ENCODE data around the gene GJB1.
"Not testable (repeated sequence)": the region's sequence is repeated elsewhere in the genome, so short reads cannot be mapped to it uniquely, and the experiment has no call there.

GJB1 gene

GRCh38 chrX:71256051-71256450 is 33.0 kb downstream of the GJB1 start:
- DNase-seq (ENCODE audit: low read depth in 2 of 2): no peak

- no peak for DNase-seq (ENCODE audit: low read depth in 2 of 2)
Measured at GRCh38 chrX:71256856-71257255, 33.8 kb downstream of the GJB1 start.

GRCh38 chrX:71268624-71269023 is 45.6 kb downstream of the GJB1 start:
- DNase-seq (ENCODE audit: low read depth in 2 of 2): not testable (repeated sequence)

GRCh38 chrX:71269801-71270395 is 46.9 kb downstream of the GJB1 start:
- no peak for DNase-seq (ENCODE audit: low read depth in 2 of 2)

GRCh38 chrX:71272313-71272712 is 49.3 kb downstream of the GJB1 start:
- DNase-seq (ENCODE audit: low read depth in 2 of 2): not testable (repeated sequence)

All from stimulated activated CD8-positive, alpha-beta memory T cell treated with anti-CD3 and anti-CD28 coated beads, Interleukin-15, amount 100 ng/mL, for 4 hours (primary cell).